Sigmoid colon (tissue), 7 donors: ENCODE results near the gene OR10J1. TPM values are rescaled to one million over a fixed set of nuclear protein-coding genes. Genes with fewer than 3 reads are reported as not detected.
"Not testable (repeated sequence)": the region's sequence is repeated elsewhere in the genome, so short reads cannot be mapped to it uniquely, and the experiment has no call there.

Experiments
- DNase-seq: peaks from one replicate; pipeline ENCODE4 v3.0.0-alpha.2; 2019
- H3K27ac ChIP-seq, 4 donors: fragments of 200-600 bp; sonication (generic); one replicate each; pipeline ENCODE4 v1.5.1; 2016 to 2019; ENCODE audit warnings: mild to moderate bottlenecking in 1 of 4
- H3K27me3 ChIP-seq, 3 donors: fragments of 200-600 bp; sonication (generic); one replicate each; pipeline ENCODE4 v1.5.1; 2019; ENCODE audit warnings: mild to moderate bottlenecking in 1 of 3
- H3K36me3 ChIP-seq, 4 donors: fragments of 200-600 bp; sonication (generic); one replicate each; pipeline ENCODE4 v1.5.1; 2016 to 2019
- H3K4me1 ChIP-seq, 4 donors: fragments of 200-600 bp; sonication (generic); one replicate each; pipeline ENCODE4 v1.5.1; 2017 to 2019
- H3K4me3 ChIP-seq, 4 donors: fragments of 200-600 bp; sonication (generic); one replicate each; pipeline ENCODE4 v1.5.1; 2017 to 2019; ENCODE audit warnings: mild to moderate bottlenecking in 2 of 4, moderate library complexity in 1 of 4
- H3K9me3 ChIP-seq, 4 donors: fragments of 200-600 bp in 3 of 4; sonication (generic) in 3 of 4; one replicate each; pipeline versions ENCODE4 v1.5.1 to v1.6.1; 2013 to 2019
- CTCF ChIP-seq, 4 experiments: fragments of 450-650 bp in 3 of 4; fragments of 200-600 bp in 1 of 4; IDR thresholded peaks; one replicate each; pipeline ENCODE4 v1.5.1; 2016 to 2019; ENCODE audit warnings: antibody characterized with exemption in 4 of 4, mild to moderate bottlenecking in 3 of 4, moderate library complexity in 2 of 4
- EP300 ChIP-seq, 4 donors: sonication (generic); formaldehyde crosslinking; IDR thresholded peaks; one replicate each; pipeline ENCODE4 v1.6.1; 2017; ENCODE audit warnings: antibody characterized with exemption in 4 of 4
- POLR2A ChIP-seq, 2 donors: fragments of 450-650 bp; IDR thresholded peaks; one replicate each; pipeline ENCODE4 v1.6.1; 2016; ENCODE audit warnings: antibody characterized with exemption in 2 of 2, mild to moderate bottlenecking in 2 of 2, moderate library complexity in 2 of 2
- POLR2AphosphoS5 ChIP-seq, 4 donors: sonication (generic); formaldehyde crosslinking; IDR thresholded peaks; one replicate each; pipeline ENCODE4 v1.6.1; 2017; ENCODE audit warnings: antibody characterized with exemption in 4 of 4
- WGBS, 2 donors: extraction: QIAGEN DNeasy Blood & Tissue Kit; methylation state at CpG; one replicate each; pipeline ENCODE4 v1.1.7; 2013; 5-methylcytosine and 5-hydroxymethylcytosine counted together
- intact Hi-C: fragments of 100-400 bp; cut with DNase I; formaldehyde crosslinking; loops from one replicate; pipeline ENCODE4 v1.15.1; 2023
- polyA plus RNA-seq, 3 donors: library from polyadenylated mRNA; stranded (reverse); fragments of 200-250 nt; gene quantifications; one replicate each; pipeline ENCODE4 v1.2.3, GENCODE V29; 2013
- total RNA-seq, 4 donors: library from RNA; depleted of rRNA; stranded (reverse); fragments of >200 nt; gene quantifications; one replicate each; pipeline ENCODE4 v1.1.0, GENCODE V29; 2016
- donor health status: healthy with polysubstance abuse.
- donor health status: Bipolar disorder and iron deficiency.
- donor health status: healthy.

The OR10J1 gene
- total and polyA plus RNA-seq, 7 donors, result not detected

GRCh38 chr1:159443066-159443750 lies 3.7 kb downstream of the OR10J1 start:
- no peaks in the 10 kb centered on the region for H3K9me3 ChIP-seq
- H3K4me1 ChIP-seq, result no peaks in the 10 kb centered on the region
- no peak overlapping the region for H3K27ac ChIP-seq
- H3K4me3 ChIP-seq, result no peak overlapping the region
- H3K27me3 ChIP-seq, result no peaks in the 10 kb centered on the region
- DNase-seq, result no peak
- TF ChIP-seq POLR2AphosphoS5 (IDR thresholded peaks at IDR 0.05) (no peak), CTCF (IDR thresholded peaks at IDR 0.05) (no peak), EP300 (IDR thresholded peaks at IDR 0.05) (no peak), POLR2A (IDR thresholded peaks at IDR 0.05) (no peak)
- intact Hi-C loops, result no loop called here
- 66 to 74% methylated on average over 4 of the region's 4 CpGs for WGBS, 2 donors
- H3K36me3 ChIP-seq, result no peaks in the 10 kb centered on the region

- Histone ChIP-seq H3K27ac (no peak overlapping the region), H3K9me3 (no peaks in the 10 kb centered on the region), H3K36me3 (no peaks in the 10 kb centered on the region), H3K27me3 (no peaks in the 10 kb centered on the region), H3K4me3 (no peak overlapping the region), H3K4me1 (no peaks in the 10 kb centered on the region)
- DNase-seq, result no peak
- no peak for TF ChIP-seq POLR2A (IDR thresholded peaks at IDR 0.05)
- TF ChIP-seq EP300 (IDR thresholded peaks at IDR 0.05), result no peak
- TF ChIP-seq CTCF (IDR thresholded peaks at IDR 0.05), result no peak
- no peak for TF ChIP-seq POLR2AphosphoS5 (IDR thresholded peaks at IDR 0.05)
- intact Hi-C loops, result no loop called here
These were observed 5.0 kb downstream of the OR10J1 start for GRCh38 chr1:159444511-159444910.

GRCh38 chr1:159448181-159448580 lies 8.7 kb downstream of the OR10J1 start:
- TF ChIP-seq EP300 (IDR thresholded peaks at IDR 0.05), result no peak
- Histone ChIP-seq H3K27ac (no peak overlapping the region), H3K27me3 (no peaks in the 10 kb centered on the region), H3K4me3 (no peak overlapping the region), H3K36me3 (no peaks in the 10 kb centered on the region), H3K9me3 (no peaks in the 10 kb centered on the region), H3K4me1 (no peaks in the 10 kb centered on the region)
- no peak for DNase-seq
- 80 to 94% methylated on average over 1 of the region's 1 CpG for WGBS, 2 donors
- intact Hi-C loops, result no loop called here

GRCh38 chr1:159449605-159450004 lies 10.1 kb downstream of the OR10J1 start:
- H3K36me3 ChIP-seq, DNase-seq, H3K4me1 ChIP-seq, intact Hi-C loops, H3K27ac ChIP-seq, H3K9me3 ChIP-seq, H3K27me3 ChIP-seq, H3K4me3 ChIP-seq: not testable (repeated sequence)
- WGBS, 2 donors, result 93 to 94% methylated on average over 22 to 23 of the region's 23 CpGs

GRCh38 chr1:159459551-159459950 lies 20.0 kb downstream of the OR10J1 start:
- H3K4me1 ChIP-seq, result no peaks in the 10 kb centered on the region
- no peak overlapping the region for H3K4me3 ChIP-seq
- no peak overlapping the region for H3K27ac ChIP-seq
- 78 to 79% methylated on average over 2 of the region's 2 CpGs for WGBS, 2 donors
- no peak for DNase-seq
- H3K27me3 ChIP-seq, result no peaks in the 10 kb centered on the region
- intact Hi-C loops, result no loop called here
- no peaks in the 10 kb centered on the region for H3K36me3 ChIP-seq
- H3K9me3 ChIP-seq, result peaks cover 0 to 11% (median 2%) of the 10 kb centered on the region in 4 donors
- TF ChIP-seq CTCF (IDR thresholded peaks at IDR 0.05) (no peak), POLR2AphosphoS5 (IDR thresholded peaks at IDR 0.05) (no peak), POLR2A (IDR thresholded peaks at IDR 0.05) (no peak), EP300 (IDR thresholded peaks at IDR 0.05) (no peak)

- H3K27ac ChIP-seq, result no peak overlapping the region
- no peak overlapping the region for H3K4me3 ChIP-seq
- no peaks in the 10 kb centered on the region for H3K36me3 ChIP-seq
- DNase-seq, result no peak
- TF ChIP-seq CTCF (IDR thresholded peaks at IDR 0.05), result no peak
- TF ChIP-seq EP300 (IDR thresholded peaks at IDR 0.05), result no peak
- TF ChIP-seq POLR2A (IDR thresholded peaks at IDR 0.05), result no peak
- TF ChIP-seq POLR2AphosphoS5 (IDR thresholded peaks at IDR 0.05), result no peak
- H3K4me1 ChIP-seq, result no peaks in the 10 kb centered on the region
- intact Hi-C loops, result no loop called here
- peaks cover 0 to 11% (median 2%) of the 10 kb centered on the region in 4 donors for H3K9me3 ChIP-seq
- 67 to 84% methylated on average over 3 of the region's 3 CpGs for WGBS, 2 donors
- H3K27me3 ChIP-seq, result no peaks in the 10 kb centered on the region
These were observed 25.7 kb downstream of the OR10J1 start for GRCh38 chr1:159465191-159465603.
